Measurements from ENCODE around the gene CREB5. TPM values are rescaled to one million over a fixed set of nuclear protein-coding genes. Genes with fewer than 3 reads are reported as not detected.

The CREB5 gene
- total and polyA plus RNA-seq, 2 of the 13 experiments (the other 11 are each of a cell fraction or from before 2014, with no cell fraction given) = 0.38 to 0.71 TPM

- POLR2A ChIA-PET = no interaction called here
- TF ChIP-seq ZNF20 (CRISPR knock-in tag; IDR thresholded peaks at IDR 0.05) (no peak), NKX3-1 (CRISPR knock-in tag; IDR thresholded peaks at IDR 0.05) (no peak), RFXANK (CRISPR knock-in tag; IDR thresholded peaks at IDR 0.05) (no peak), BCL6 (CRISPR knock-in tag; IDR thresholded peaks at IDR 0.05) (no peak), NBN (conservative IDR thresholded peaks at IDR 0.05) (no peak), TRIM22 (IDR thresholded peaks at IDR 0.05) (no peak), ZFP90 (CRISPR knock-in tag; IDR thresholded peaks at IDR 0.05; ENCODE audit: borderline replicate concordance) (no peak), ZNF775 (CRISPR knock-in tag; IDR thresholded peaks at IDR 0.05; ENCODE audit: borderline replicate concordance) (no peak), ZNF225 (CRISPR knock-in tag; IDR thresholded peaks at IDR 0.05) (no peak), MAZ (IDR thresholded peaks at IDR 0.05; ENCODE audit: borderline replicate concordance, low read depth, low read length) (no peak), MAZ (CRISPR knock-in tag; IDR thresholded peaks at IDR 0.05; ENCODE audit: low read depth) (no peak), ETV6 (CRISPR knock-in tag; conservative IDR thresholded peaks at IDR 0.05) (no peak), ZFP36L1 (CRISPR knock-in tag; IDR thresholded peaks at IDR 0.05) (no peak), LRRFIP1 (CRISPR knock-in tag; conservative IDR thresholded peaks at IDR 0.05) (no peak), ZNF678 (CRISPR knock-in tag; IDR thresholded peaks at IDR 0.05) (no peak), PHF8 (CRISPR knock-in tag; IDR thresholded peaks at IDR 0.05) (no peak), STAT5B (CRISPR knock-in tag; IDR thresholded peaks at IDR 0.05) (no peak), CEBPB (IDR thresholded peaks at IDR 0.05; ENCODE audit: borderline replicate concordance, low read depth, low read length) (no peak), KAT8 (CRISPR knock-in tag; IDR thresholded peaks at IDR 0.05) (no peak), KLF16 (CRISPR knock-in tag; IDR thresholded peaks at IDR 0.05) (no peak)
- no peaks in the 10 kb centered on the region for H3K36me3 ChIP-seq (replicated peaks in 1 of 2; ENCODE audit: control insufficient read depth in 1 of 2, insufficient read depth in 2 of 2, low read length in 2 of 2)
- CTCF ChIA-PET (ENCODE audit: low intra/inter-chr PET ratio, low total read pairs) = no interaction called here
- peaks cover 0 to 16% of the 10 kb centered on the region in 2 experiments; a peak in 1 of 5 replicates for H3K27me3 ChIP-seq (ENCODE audit: control insufficient read depth in 1 of 2, insufficient read depth in 2 of 2, low read length in 2 of 2)
- in situ Hi-C loops (cut with HindIII; ENCODE audit: extremely low pct_ligation_motif_present, low pct_unique_long_range_greater_than_20kb) = no loop called here
- no peak overlapping the region for H3K4me2 ChIP-seq (ENCODE audit: low read depth, low read length)
- intact Hi-C loops (cut with micrococcal nuclease; ENCODE audit: unreplicated experiment) = no loop called here
- no peak overlapping the region for H2AFZ ChIP-seq (ENCODE audit: low read length)
- no peak overlapping the region for H3K27ac ChIP-seq (ENCODE audit: extremely low read length, insufficient read depth, low read length)
- no peaks in the 10 kb centered on the region for H3K4me1 ChIP-seq (ENCODE audit: insufficient read depth, low read length)
- no peaks in the 10 kb centered on the region for H3K79me2 ChIP-seq (ENCODE audit: insufficient read depth, low read length)
- H3K9me3 ChIP-seq (ENCODE audit: low read length) = no peaks in the 10 kb centered on the region
- DNase-seq (ENCODE audit: low spot score) (no peak), FAIRE-seq (no peak), ATAC-seq (no peak)
- H3K4me3 ChIP-seq (replicated peaks in 1 of 3; ENCODE audit: insufficient read depth in 1 of 3, low read depth in 2 of 3, low read length in 3 of 3) = no peak overlapping the region
- no peak overlapping the region for H3K9ac ChIP-seq (ENCODE audit: insufficient read depth, low read depth, low read length)
- no peaks in the 10 kb centered on the region for H4K20me1 ChIP-seq (ENCODE audit: insufficient read depth, low read length)
- BruUV-seq (replicated peaks) = no TSS peak
- WGBS (ENCODE audit: low lambda C conversion rate) = 10% methylated on average over 2 of the region's 2 CpGs
Observed at GRCh38 chr7:28638914-28639313, 226.6 kb downstream of the CREB5 start.
